SH-SY5Y (cell line): ENCODE data around the gene TPPP2.

Experiments
- GATA2 ChIP-seq: IDR thresholded peaks from 2 replicates; pipeline ENCODE4 v1.6.1; 2011; ENCODE audit warnings: mild to moderate bottlenecking, low read depth, low read length
- GATA3 ChIP-seq: IDR thresholded peaks from 2 replicates; pipeline ENCODE4 v1.6.1; 2011; ENCODE audit warnings: low read depth, mild to moderate bottlenecking, low read length, moderate library complexity

DNA sequence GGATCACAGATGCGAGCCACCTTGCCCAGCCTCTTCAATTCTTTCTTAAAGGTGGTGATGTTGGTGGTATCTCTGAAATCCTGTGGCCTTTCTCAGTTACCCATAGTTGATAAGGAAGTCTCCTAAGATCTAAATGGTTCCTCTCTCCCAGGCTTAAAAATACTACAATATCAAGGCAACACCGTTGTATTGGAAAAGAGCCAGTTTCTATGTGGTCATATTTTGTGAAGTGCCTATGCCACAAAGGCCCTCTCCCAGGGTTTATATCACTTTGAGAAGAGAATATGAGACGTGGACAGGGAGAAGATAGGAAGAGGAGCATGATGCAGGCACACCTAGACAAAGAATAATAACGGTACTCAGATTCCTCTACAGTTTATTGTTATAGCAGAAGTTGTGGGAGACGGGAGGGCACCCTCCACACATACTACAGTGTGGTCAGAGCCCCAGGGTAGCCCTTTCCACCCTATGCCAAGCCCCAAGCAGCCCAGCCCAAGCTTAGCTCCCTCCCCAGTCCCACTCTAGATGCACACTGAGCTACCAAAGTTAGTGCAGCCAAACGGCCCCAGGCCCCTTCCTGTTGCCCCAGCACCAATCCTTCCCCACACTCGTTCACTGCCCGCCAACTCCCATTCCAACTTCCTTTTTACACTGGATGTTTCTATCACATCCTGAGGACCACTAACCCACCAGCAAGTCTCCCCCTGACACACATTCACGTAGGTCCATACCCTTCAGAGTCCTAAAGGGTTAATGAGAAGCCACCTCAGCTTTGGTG lies 13.4 kb upstream of the TPPP2 start:
- TF ChIP-seq GATA3, result no peak
- TF ChIP-seq GATA2, result no peak
